GM23338 (cell line): ENCODE measurements around the gene FBXL4.

Experiments
- CTCF ChIP-seq, 2 experiments: fragments of 200-600 bp in 1 of 2; sonication (generic) in 1 of 2; conservative IDR thresholded peaks; 2 replicates each; pipeline versions ENCODE4 v1.5.1 to v1.6.1; 2016 to 2017; ENCODE audit warnings: antibody characterized with exemption in 2 of 2, low read depth in 2 of 2, mild to moderate bottlenecking in 2 of 2, moderate library complexity in 1 of 2
- EZH2 ChIP-seq: fragments of 200-600 bp; sonication (generic); IDR thresholded peaks from one replicate; pipeline ENCODE4 v1.8.0; 2017; ENCODE audit warnings: antibody characterized with exemption, mild to moderate bottlenecking, low read depth; ENCODE audit not compliant: unreplicated experiment
- EZH2phosphoT487 ChIP-seq: fragments of 200-600 bp; sonication (generic); IDR thresholded peaks from one replicate; pipeline ENCODE4 v1.8.1; 2018; ENCODE audit warnings: antibody characterized with exemption; ENCODE audit not compliant: unreplicated experiment
- JUNB ChIP-seq: IDR thresholded peaks from one replicate; pipeline ENCODE4 v1.6.1; 2016; ENCODE audit warnings: antibody characterized with exemption; ENCODE audit not compliant: unreplicated experiment
- NANOG ChIP-seq: IDR thresholded peaks from 2 replicates; pipeline ENCODE4 v1.6.1; 2016; ENCODE audit warnings: antibody characterized with exemption, borderline replicate concordance
- POLR2AphosphoS5 ChIP-seq: IDR thresholded peaks from 2 replicates; pipeline ENCODE4 v1.6.1; 2016; ENCODE audit warnings: antibody characterized with exemption, low read depth

GRCh38 chr6:98834060-98835031, 113.4 kb downstream of the FBXL4 start, which contains the start of gene POU3F2:
- TF ChIP-seq CTCF (conservative IDR thresholded peaks at IDR 0.05; ENCODE audit: low read depth in 2 of 2) (no peak), POLR2AphosphoS5 (no peak), EZH2 (peak; percentile 59), NANOG (no peak), JUNB (no peak), EZH2phosphoT487 (no peak)
